ENCODE results near the gene GAPVD1. TPM values are rescaled to one million over a fixed set of nuclear protein-coding genes. Genes with fewer than 3 reads are reported as not detected.

GAPVD1 gene
- total RNA-seq, 2 experiments from 2014 or later, result 29.6 to 44.5 TPM

DNA sequence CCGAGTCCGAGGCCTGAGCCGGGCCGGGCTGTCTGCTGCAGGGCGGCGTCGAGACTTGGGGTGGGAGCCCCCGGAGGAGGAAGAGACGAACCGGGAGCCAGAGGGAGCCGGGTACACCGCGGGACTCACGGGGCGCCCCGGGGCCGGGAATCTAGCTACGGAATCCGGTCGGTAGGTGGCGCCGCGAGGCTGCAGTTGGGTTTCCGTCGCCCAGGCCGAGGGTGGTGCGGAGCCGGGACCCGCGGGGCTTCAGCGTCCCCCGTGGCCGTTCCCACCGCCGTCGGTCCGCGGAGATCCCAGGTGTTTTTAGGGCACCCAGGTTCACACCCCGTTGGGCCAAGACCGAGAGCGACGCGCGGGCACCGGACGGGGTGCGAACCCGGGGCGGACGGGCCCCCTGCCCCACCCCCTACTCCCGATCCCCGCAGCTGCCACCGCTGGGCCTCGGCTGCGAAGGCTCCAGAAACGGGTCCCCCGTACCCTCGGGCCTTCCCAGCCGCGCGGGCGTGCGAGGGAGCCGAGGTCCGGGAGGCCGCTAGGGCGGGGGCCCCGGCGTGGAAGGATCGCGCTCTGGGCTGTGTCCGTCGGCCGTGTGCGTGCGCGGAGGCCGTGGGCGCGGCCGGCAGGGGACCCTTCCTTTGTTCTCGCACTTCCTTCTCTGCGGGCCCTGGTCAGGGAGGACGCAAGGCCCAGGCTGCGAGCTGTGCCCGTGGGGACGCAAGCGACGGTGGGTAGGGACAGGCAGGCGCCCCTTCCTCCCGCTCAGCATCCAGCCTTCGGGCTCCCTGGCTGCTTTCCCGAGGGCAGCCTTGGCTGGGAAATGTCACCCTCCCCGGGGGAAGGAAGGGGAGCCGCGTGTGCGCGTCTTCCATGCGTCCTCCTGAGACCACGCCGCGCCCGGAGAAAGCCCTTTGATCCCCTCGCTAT lies 146.6 kb downstream of the GAPVD1 start:
- no peaks in the 10 kb centered on the region for H4K20me1 ChIP-seq (ENCODE audit: insufficient read depth, low read length)
- CTCF ChIA-PET (ENCODE audit: unreplicated experiment), result interaction anchor here (0.6 kb wide), 1 partner anchor 23 kb away, joined by 4 read pairs; no protein-coding TSS in a partner anchor
- H3K9me2 ChIP-seq (ENCODE audit: insufficient read depth, low read length), result no peaks in the 10 kb centered on the region
- peak overlapping the region; percentile 60 for H3K4me3 ChIP-seq (ENCODE audit: low read depth, low read length, poor library complexity, severe bottlenecking)
- no peak overlapping the region for H3K27ac ChIP-seq (ENCODE audit: low read depth, low read length, poor library complexity, severe bottlenecking)
- no peaks in the 10 kb centered on the region for H3K79me2 ChIP-seq (ENCODE audit: insufficient read depth, low read depth, low read length)
- H3K36me3 ChIP-seq (ENCODE audit: insufficient read depth, low read length), result no peaks in the 10 kb centered on the region
- no TSS peak for BruUV-seq (replicated peaks)
- H3K4me1 ChIP-seq (ENCODE audit: insufficient read depth, low read length, poor library complexity, severe bottlenecking), result peaks cover 21% of the 10 kb centered on the region
- H3K9me3 ChIP-seq (ENCODE audit: low read length), result no peaks in the 10 kb centered on the region
- TF ChIP-seq EZH2phosphoT487 (IDR thresholded peaks at IDR 0.05; ENCODE audit: borderline replicate concordance, low read depth, low read length), result no peak
- TF ChIP-seq, protein P1, sequence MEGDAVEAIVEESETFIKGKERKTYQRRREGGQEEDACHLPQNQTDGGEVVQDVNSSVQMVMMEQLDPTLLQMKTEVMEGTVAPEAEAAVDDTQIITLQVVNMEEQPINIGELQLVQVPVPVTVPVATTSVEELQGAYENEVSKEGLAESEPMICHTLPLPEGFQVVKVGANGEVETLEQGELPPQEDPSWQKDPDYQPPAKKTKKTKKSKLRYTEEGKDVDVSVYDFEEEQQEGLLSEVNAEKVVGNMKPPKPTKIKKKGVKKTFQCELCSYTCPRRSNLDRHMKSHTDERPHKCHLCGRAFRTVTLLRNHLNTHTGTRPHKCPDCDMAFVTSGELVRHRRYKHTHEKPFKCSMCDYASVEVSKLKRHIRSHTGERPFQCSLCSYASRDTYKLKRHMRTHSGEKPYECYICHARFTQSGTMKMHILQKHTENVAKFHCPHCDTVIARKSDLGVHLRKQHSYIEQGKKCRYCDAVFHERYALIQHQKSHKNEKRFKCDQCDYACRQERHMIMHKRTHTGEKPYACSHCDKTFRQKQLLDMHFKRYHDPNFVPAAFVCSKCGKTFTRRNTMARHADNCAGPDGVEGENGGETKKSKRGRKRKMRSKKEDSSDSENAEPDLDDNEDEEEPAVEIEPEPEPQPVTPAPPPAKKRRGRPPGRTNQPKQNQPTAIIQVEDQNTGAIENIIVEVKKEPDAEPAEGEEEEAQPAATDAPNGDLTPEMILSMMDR (conservative IDR thresholded peaks at IDR 0.05; ENCODE audit: low read length), result peak; percentile 83
- DNase-seq (ENCODE audit: low spot score), result peak; percentile 84
- intact Hi-C loops (cut with micrococcal nuclease; ENCODE audit: unreplicated experiment), result loop anchor here (2.0 to 5.0 kb wide), 5 partner anchors 224 to 1084 kb away; partner anchors contain the start of gene PBX3
- H2AFZ ChIP-seq (ENCODE audit: low read length), result peak overlapping the region; percentile 87
- H3K4me2 ChIP-seq (ENCODE audit: low read length), result peak overlapping the region; percentile 79
- POLR2A ChIA-PET, result no interaction called here

DNA sequence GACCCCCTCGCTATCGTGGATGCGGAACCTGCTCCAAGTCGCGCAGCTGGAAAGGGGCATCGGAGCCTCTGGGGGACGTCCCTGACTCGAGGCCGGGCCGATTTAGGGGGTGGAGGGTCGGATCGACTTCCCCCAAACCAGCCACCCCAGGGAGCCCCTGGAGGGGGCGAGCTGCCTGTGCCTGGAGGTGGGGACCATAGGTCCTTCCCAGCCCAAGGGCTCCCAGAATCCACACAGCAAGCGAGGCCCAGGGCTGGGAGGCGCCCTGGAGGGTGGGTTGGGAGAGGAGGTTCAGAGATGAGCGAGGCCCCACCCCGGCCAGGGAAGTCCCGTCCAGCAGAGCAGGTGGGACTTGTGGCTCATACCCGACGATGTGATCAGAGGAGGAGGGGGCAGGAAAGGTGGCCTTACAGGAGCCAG lies 147.6 kb downstream of the GAPVD1 start:
- no peak overlapping the region for H3K27ac ChIP-seq (ENCODE audit: low read depth, low read length, poor library complexity, severe bottlenecking)
- H4K20me1 ChIP-seq (ENCODE audit: insufficient read depth, low read length), result no peaks in the 10 kb centered on the region
- peak; percentile 33 for DNase-seq (ENCODE audit: low spot score)
- no peaks in the 10 kb centered on the region for H3K79me2 ChIP-seq (ENCODE audit: insufficient read depth, low read depth, low read length)
- TF ChIP-seq, protein P1 (conservative IDR thresholded peaks at IDR 0.05; ENCODE audit: low read length), result no peak
- no peak for TF ChIP-seq EZH2phosphoT487 (IDR thresholded peaks at IDR 0.05; ENCODE audit: borderline replicate concordance, low read depth, low read length)
- no peak overlapping the region for H3K4me2 ChIP-seq (ENCODE audit: low read length)
- H3K9me2 ChIP-seq (ENCODE audit: insufficient read depth, low read length), result no peaks in the 10 kb centered on the region
- peaks cover 21% of the 10 kb centered on the region for H3K4me1 ChIP-seq (ENCODE audit: insufficient read depth, low read length, poor library complexity, severe bottlenecking)
- no peak overlapping the region; the same call in 1 of the 2 replicates for H2AFZ ChIP-seq (ENCODE audit: low read length)
- H3K4me3 ChIP-seq (ENCODE audit: low read depth, low read length, poor library complexity, severe bottlenecking), result no peak overlapping the region
- BruUV-seq (replicated peaks), result no TSS peak
- no peaks in the 10 kb centered on the region for H3K9me3 ChIP-seq (ENCODE audit: low read length)
- intact Hi-C loops (cut with micrococcal nuclease; ENCODE audit: unreplicated experiment), result loop anchor here (2.0 to 5.0 kb wide), 5 partner anchors 223 to 1083 kb away; partner anchors contain the start of gene PBX3
- CTCF ChIA-PET (ENCODE audit: unreplicated experiment), result no interaction called here
- H3K36me3 ChIP-seq (ENCODE audit: insufficient read depth, low read length), result no peaks in the 10 kb centered on the region
- POLR2A ChIA-PET, result no interaction called here

Measured in OCI-LY7 (cell line).